HG03108 (cell line): ENCODE data around the gene HNRNPA3.
"Not testable (repeated sequence)": the region's sequence is repeated elsewhere in the genome, so short reads cannot be mapped to it uniquely, and the experiment has no call there.

Experiments
- ATAC-seq: cut with Tn5 transposase; IDR thresholded peaks from one replicate; pipeline ENCODE4 v1.9.1; 2021; ENCODE audit warnings: moderate library complexity; ENCODE audit not compliant: unreplicated experiment

The HNRNPA3 gene

DNA sequence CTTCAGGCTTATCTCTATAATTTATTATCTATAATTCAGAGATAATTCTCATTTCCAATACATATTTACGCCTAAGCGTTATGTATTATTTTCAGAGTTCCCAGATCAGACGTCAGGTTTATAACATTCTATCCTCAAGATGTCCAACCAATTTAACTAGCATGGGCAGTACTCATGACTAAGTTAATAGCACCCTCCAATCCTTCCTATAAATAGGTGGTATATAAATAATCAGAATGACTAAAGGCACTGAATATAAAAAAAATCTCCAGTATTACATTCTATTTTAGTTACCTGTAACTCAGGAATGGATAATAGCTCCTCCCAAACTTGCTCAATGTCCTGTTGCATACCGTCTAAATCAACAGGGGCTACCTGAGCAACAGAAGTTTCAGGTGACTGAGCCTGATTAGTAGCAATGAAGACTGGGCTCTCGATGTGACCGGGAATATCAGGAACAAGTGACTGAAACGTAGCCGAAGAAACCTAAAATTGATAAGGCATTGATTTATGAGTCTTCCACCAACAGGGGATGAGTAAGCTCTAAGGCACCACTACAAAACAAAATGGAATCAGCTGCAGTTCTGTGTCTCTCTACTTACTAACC is 19.6 kb downstream of the HNRNPA3 start:
- ATAC-seq = no peak

GRCh38 chr2:177234267-177234666 is 21.7 kb downstream of the HNRNPA3 start:
- no peak for ATAC-seq

GRCh38 chr2:177235855-177236437 is 23.4 kb downstream of the HNRNPA3 start:
- no peak for ATAC-seq

DNA sequence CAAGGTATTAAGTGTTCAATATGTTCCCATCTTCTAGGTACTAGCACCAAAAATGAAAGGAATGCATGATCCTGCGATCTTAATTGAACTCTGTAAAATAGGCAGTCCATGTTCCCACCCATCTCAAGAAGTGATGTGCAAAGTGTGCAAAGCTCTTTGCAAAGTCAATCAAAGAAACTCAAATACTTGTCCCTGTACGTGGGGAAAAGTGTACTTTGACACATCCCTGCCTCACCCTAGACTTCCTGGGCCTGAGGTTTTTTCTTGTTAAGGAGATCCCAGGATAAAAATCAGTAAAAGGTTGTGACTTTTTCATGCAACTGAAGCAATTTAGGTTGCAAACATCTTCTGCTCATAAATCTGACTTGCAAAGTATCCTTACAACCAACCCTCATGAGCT is 25.3 kb downstream of the HNRNPA3 start:
- no peak for ATAC-seq

- no peak for ATAC-seq
Observed at GRCh38 chr2:177239053-177239452, 26.5 kb downstream of the HNRNPA3 start.

GRCh38 chr2:177239932-177240630 is 27.5 kb downstream of the HNRNPA3 start:
- ATAC-seq = peak; percentile 89

DNA sequence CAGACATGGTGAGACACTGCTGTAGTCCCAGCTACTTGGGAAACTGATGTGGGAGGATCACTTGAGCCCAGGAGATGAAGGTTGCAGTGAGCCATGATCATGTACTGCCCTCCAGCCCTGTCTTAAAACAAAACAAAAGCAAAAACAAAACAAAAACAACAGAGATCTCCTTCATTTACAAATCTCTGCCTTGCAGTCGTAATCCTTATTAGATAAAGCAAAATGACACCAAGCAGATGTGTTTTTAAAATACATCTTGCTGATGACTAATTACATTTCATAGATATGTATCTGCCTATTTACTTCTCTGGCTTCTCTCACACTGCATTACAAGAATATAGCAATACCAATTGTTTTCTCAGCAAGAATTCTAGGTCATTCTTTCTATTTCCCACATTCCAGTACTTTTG is 29.1 kb downstream of the HNRNPA3 start:
- ATAC-seq = no peak

DNA sequence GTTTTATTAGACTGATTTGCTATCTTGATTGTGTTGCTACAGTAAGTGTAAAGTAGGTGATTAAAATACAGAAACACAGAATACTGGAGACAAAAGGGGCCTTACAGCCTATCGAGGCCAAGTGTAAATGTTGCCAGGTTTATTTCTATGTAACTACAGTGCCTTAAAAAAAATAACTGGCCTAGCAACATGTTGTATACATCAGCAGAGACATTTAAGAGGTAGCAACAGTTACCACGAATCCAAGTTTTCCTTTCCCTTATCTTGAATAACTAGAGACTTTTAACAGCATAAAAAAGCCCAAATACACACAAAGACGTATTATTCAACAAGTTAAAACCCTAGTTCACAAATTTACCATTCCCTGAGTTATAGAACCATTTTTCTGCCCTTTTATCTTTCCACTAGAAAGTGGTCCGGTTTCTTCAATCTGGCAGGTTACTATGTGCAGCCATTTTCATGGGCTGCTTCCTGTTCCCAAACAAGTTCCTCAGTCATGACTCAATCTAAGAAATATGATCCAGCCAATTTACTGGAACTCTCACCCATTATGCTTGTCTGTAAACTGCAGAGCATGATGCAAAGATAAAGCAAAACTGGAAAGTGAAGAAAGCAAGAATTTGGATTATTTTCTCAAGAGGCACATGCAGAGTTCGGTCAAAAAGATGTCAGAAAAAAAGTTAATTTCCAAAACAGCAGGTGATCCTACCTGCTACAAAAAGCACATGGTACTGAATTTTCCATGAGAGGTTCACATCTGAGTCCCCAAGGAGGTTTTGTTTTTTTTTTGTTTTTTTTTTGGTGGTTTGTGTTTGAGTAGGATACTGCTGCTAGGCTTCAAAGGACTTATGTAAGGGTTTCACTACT is 29.8 kb downstream of the HNRNPA3 start:
- no peak for ATAC-seq

- no peak for ATAC-seq
Observed at GRCh38 chr2:177243073-177243472, 30.5 kb downstream of the HNRNPA3 start.

- ATAC-seq = no peak
Observed at GRCh38 chr2:177243476-177243875, 30.9 kb downstream of the HNRNPA3 start.

DNA sequence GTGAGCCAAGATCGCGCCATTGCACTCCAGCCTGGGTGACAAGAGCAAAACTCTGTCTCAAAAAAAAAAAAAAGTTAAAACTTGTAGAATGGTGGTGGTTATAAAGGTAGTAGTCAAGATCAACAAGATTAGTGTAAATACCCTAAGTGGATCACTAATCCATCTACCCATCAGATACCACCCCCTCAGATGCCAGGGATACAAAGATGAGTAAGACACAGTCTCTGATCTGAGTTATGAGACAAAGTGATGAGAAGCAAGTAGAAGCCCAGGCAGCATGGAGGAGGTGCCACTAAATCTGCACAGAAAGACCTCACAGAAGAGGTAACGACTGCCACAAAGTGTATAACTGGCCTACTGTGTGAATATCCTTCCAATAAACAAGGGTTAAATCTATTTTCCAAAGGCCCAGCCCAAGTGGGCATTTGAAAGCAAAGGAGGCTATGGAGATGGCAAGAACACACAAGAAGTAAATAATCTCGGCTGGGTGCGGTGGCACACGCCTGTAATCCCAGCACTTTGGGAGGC is 31.7 kb downstream of the HNRNPA3 start:
- no peak for ATAC-seq

DNA sequence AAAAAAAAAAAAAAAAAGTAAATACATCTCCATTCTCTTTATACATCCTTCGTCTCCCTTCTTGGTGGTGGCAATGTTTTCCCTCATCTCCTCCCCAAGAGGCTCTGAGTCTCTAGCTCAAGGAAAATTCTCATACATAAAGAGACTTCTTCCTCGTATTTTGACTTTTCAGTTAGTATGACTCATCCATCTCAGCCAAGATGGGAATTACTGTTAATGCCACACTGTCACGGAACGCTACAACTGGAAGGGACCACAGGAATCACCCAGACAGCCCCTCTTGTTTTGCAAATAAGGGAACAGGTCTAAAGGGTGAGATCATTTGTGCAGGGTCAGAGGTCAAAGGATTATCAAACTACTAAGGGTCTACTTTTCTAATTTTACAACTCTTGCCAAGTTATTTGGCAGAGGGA is 32.4 kb downstream of the HNRNPA3 start:
- no peak for ATAC-seq

- no peak for ATAC-seq
Observed at GRCh38 chr2:177246000-177246399, 33.4 kb downstream of the HNRNPA3 start.

- ATAC-seq = not testable (repeated sequence)
Observed at GRCh38 chr2:177246523-177247030, 34.0 kb downstream of the HNRNPA3 start.

GRCh38 chr2:177247693-177248262 is 35.2 kb downstream of the HNRNPA3 start:
- ATAC-seq = no peak

DNA sequence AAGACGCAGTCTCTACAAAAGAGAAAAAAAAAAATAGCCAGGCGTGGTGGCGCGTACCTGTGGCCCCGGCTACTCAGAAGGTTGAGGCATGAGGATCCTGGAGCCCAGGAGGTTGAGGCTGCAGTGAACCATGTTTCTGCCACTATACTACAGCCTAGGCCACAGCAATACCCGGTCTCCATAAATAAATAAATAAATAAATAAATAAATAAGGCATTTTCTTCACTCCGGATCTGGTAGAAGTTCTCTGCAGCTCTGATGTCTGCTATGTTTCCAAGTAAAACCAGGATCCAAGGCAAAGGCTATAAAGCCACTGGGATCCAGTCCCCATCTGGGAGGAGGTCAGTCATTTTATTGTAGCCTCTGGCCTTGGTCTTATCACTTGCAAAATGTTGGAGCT is 36.4 kb downstream of the HNRNPA3 start:
- no peak for ATAC-seq

- ATAC-seq = no peak
Observed at GRCh38 chr2:177250461-177250860, 37.9 kb downstream of the HNRNPA3 start.

DNA sequence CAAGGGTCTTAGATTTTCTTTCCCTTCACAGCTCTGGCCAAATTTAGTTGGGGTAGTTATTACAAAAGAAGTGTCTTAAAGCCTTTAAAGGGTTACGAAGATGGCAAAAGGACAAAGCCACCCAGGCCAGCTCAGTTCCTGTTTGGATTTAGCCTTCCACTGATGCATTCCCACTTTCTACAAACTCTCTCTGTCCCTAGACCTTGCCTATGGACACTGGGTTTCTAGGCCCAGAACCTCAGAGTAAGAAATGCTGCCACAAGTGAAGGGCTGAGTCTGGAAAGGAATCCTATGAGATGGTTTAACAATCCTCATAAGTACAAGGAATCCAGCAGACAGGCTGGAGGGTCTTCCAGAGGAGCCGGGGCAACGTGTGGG is 38.6 kb downstream of the HNRNPA3 start:
- no peak for ATAC-seq

DNA sequence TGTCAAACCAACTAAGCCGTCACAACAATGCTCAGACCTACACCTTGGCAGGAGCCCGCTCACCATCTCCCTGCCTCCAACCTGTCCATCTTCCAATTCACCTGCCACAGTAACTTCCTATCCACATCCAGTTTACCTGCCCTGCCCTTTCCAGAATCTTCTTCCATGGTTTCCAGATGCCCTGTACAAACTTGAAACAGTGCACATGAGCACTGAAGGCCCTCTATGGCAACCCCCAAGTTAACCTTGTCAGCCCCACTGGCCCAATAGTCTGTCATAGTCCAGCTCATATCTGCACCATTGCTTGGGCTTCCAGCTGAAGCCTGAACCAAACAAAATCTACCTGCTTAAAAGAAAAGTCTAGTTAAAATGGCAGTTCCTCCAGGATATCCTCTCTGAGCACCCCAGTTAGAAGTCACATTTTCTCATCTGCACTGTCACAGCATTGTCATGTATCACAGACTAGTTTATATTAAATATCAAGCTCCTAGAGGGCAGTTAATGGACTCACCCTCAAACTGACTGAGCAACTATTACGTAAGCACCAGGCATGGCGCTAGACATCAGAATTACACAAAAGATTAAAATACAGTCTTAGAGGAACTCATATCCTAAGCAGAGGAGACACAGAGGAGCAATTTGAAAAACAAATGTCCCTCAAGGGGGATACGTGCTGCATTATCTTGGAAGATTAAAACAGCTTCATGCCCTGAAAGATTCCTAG is 40.4 kb downstream of the HNRNPA3 start:
- ATAC-seq = no peak

DNA sequence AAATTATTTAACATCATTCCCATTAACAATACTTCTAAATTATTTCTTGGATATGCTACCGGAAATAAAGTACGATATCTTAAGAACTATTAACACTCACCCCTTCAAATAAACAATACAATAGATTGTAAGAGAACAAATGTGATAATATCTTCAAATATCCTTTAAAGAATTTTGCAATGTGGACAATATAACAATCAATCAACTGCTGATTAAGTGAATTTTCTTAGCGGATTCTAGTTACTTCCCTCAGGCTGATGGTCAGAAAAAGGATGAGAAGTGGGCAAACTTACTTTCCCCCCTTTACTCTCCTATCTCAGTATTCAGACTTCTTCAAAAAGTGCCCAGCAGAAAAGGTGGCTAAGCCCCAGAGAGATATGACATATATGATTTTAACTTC is 41.1 kb downstream of the HNRNPA3 start:
- no peak for ATAC-seq
